C4-2B (cell line): Measurements from ENCODE around the gene MRPS11.

Source experiments
- ZFX ChIP-seq: fragments of 450-650 bp; IDR thresholded peaks from 2 replicates; pipeline ENCODE4 v1.6.1; 2017
- TF ChIP-seq, protein P1 (sequence below): fragments of 450-650 bp; conservative IDR thresholded peaks from 2 replicates; pipeline ENCODE4 v1.5.1; 2017; ENCODE audit warnings: mild to moderate bottlenecking

DNA sequence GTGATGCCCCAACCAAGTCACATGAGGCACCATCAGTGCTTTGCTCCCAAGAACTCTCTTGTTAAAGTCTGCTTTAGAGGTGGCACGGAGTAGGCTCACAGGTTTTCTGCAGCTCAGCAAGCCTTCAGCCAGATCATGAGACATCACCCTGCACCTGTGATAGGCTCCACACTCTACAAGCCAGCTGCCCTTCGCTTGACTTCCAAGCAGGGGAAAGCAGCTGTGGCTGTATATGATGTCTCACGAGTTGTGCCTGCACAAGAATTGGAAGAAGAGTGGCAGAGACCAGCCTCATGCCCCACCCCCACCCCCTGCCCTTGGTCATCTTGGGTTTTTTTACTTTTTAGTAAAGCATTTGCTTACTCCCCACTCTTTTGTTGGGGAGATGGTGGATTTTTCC lies 22.5 kb downstream of the MRPS11 start:
- TF ChIP-seq, protein P1, sequence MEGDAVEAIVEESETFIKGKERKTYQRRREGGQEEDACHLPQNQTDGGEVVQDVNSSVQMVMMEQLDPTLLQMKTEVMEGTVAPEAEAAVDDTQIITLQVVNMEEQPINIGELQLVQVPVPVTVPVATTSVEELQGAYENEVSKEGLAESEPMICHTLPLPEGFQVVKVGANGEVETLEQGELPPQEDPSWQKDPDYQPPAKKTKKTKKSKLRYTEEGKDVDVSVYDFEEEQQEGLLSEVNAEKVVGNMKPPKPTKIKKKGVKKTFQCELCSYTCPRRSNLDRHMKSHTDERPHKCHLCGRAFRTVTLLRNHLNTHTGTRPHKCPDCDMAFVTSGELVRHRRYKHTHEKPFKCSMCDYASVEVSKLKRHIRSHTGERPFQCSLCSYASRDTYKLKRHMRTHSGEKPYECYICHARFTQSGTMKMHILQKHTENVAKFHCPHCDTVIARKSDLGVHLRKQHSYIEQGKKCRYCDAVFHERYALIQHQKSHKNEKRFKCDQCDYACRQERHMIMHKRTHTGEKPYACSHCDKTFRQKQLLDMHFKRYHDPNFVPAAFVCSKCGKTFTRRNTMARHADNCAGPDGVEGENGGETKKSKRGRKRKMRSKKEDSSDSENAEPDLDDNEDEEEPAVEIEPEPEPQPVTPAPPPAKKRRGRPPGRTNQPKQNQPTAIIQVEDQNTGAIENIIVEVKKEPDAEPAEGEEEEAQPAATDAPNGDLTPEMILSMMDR, result no peak
- TF ChIP-seq ZFX, result no peak
